CD14-positive monocyte (primary cell): ENCODE data around the gene PARVB. TPM values are rescaled to one million over a fixed set of nuclear protein-coding genes. Genes with fewer than 3 reads are reported as not detected.

Source experiments
- DNase-seq, 3 donors: peaks; one replicate each; pipeline ENCODE4 v3.0.0-alpha.2; 2011 to 2022
- H2AFZ ChIP-seq: 2 replicates; pipeline ENCODE4 v1.6.0; 2012; ENCODE audit warnings: mild to moderate bottlenecking, low read depth, low read length, inconsistent platforms; ENCODE audit not compliant: insufficient read depth, poor library complexity, severe bottlenecking
- H3K27ac ChIP-seq, 2 donors: 1 replicate in 1 of 2; 2 replicates in 1 of 2; pipeline ENCODE4 v1.5.1; 2012 to 2013; ENCODE audit warnings: low read length in 2 of 2, control low read depth in 1 of 2, inconsistent platforms in 1 of 2, low read depth in 1 of 2, mild to moderate bottlenecking in 1 of 2
- H3K27me3 ChIP-seq, 2 donors: one replicate each; pipeline versions ENCODE4 v1.6.0 to v1.6.1; 2011 to 2013; ENCODE audit warnings: low read length in 2 of 2; ENCODE audit not compliant: control insufficient read depth in 2 of 2, insufficient read depth in 2 of 2
- H3K36me3 ChIP-seq, 2 donors: replicated peaks in 1 of 2; 1 replicate in 1 of 2; 2 replicates in 1 of 2; pipeline versions ENCODE4 v1.5.1 to v1.6.1; 2012 to 2013; ENCODE audit warnings: low read length in 2 of 2, control low read depth in 1 of 2, inconsistent platforms in 1 of 2, mild to moderate bottlenecking in 1 of 2; ENCODE audit not compliant: insufficient read depth in 2 of 2, control insufficient read depth in 1 of 2
- H3K4me1 ChIP-seq, 2 donors: 1 replicate in 1 of 2; 2 replicates in 1 of 2; pipeline versions ENCODE4 v1.5.1 to v1.6.1; 2012 to 2013; ENCODE audit warnings: low read length in 2 of 2, control low read depth in 1 of 2, inconsistent platforms in 1 of 2, mild to moderate bottlenecking in 1 of 2, moderate library complexity in 1 of 2; ENCODE audit not compliant: insufficient read depth in 2 of 2, control insufficient read depth in 1 of 2
- H3K4me2 ChIP-seq: replicated peaks from 2 replicates; pipeline ENCODE3; 2012; ENCODE audit warnings: low read length, moderate library complexity, mild to moderate bottlenecking; ENCODE audit not compliant: poor library complexity, severe bottlenecking; ENCODE audit errors: extremely low read depth
- H3K4me3 ChIP-seq, 3 experiments: fragments of 200-600 bp in 1 of 3; sonication (generic) in 1 of 3; replicated peaks in 1 of 3; 1 replicate in 2 of 3; 2 replicates in 1 of 3; pipeline ENCODE4 v1.5.1; 2011 to 2013; ENCODE audit warnings: low read length in 3 of 3, mild to moderate bottlenecking in 3 of 3, control low read depth in 2 of 3, low read depth in 2 of 3, inconsistent platforms in 1 of 3, moderate library complexity in 1 of 3
- H3K79me2 ChIP-seq: 2 replicates; pipeline ENCODE4 v1.6.0; 2012; ENCODE audit warnings: mild to moderate bottlenecking, control low read depth, inconsistent platforms, low read length, moderate library complexity; ENCODE audit not compliant: insufficient read depth
- H3K9ac ChIP-seq: 2 replicates; pipeline ENCODE4 v1.6.0; 2017; ENCODE audit warnings: low read length, mild to moderate bottlenecking; ENCODE audit not compliant: insufficient read depth, poor library complexity, severe bottlenecking
- H3K9me3 ChIP-seq, 2 donors: replicated peaks in 1 of 2; 1 replicate in 1 of 2; 2 replicates in 1 of 2; pipeline versions ENCODE4 v1.5.1 to v1.6.1; 2012 to 2013; ENCODE audit warnings: low read length in 2 of 2, control low read depth in 1 of 2; ENCODE audit not compliant: control insufficient read depth in 1 of 2, insufficient read depth in 1 of 2
- H4K20me1 ChIP-seq: 2 replicates; pipeline ENCODE4 v1.6.0; 2012; ENCODE audit warnings: mild to moderate bottlenecking, low read length, control low read depth, moderate library complexity; ENCODE audit not compliant: insufficient read depth
- H3K27ac Mint-ChIP-seq, 7 donors: one replicate each; pipeline ENCODE4 v1.8.0; 2020; ENCODE audit warnings: mild to moderate bottlenecking in 7 of 7, mixed read lengths in 7 of 7, moderate library complexity in 6 of 7, inconsistent platforms in 2 of 7
- H3K27me3 Mint-ChIP-seq, 3 donors: one replicate each; pipeline ENCODE4 v1.8.0; 2021 to 2022; ENCODE audit warnings: low read depth in 3 of 3, mild to moderate bottlenecking in 3 of 3, mixed read lengths in 3 of 3, moderate library complexity in 3 of 3, inconsistent platforms in 1 of 3
- H3K36me3 Mint-ChIP-seq, 2 donors: one replicate each; pipeline ENCODE4 v1.8.0; 2020; ENCODE audit warnings: mixed read lengths in 2 of 2, inconsistent platforms in 1 of 2, mild to moderate bottlenecking in 1 of 2
- H3K4me1 Mint-ChIP-seq: one replicate; pipeline ENCODE4 v1.8.0; 2020; ENCODE audit warnings: mild to moderate bottlenecking, mixed read lengths
- H3K4me3 Mint-ChIP-seq, 2 donors: one replicate each; pipeline ENCODE4 v1.8.0; 2020; ENCODE audit warnings: mild to moderate bottlenecking in 2 of 2, mixed read lengths in 2 of 2, moderate library complexity in 1 of 2
- H3K9me3 Mint-ChIP-seq, 7 donors: one replicate each; pipeline ENCODE4 v1.8.0; 2020 to 2022; ENCODE audit warnings: mixed read lengths in 7 of 7, mild to moderate bottlenecking in 6 of 7, moderate library complexity in 6 of 7, inconsistent platforms in 2 of 7
- WGBS: methylation state at CpG from one replicate; pipeline ENCODE4 v1.1.5; 2013; ENCODE audit warnings: missing lambda C conversion rate; ENCODE audit not compliant: insufficient coverage; 5-methylcytosine and 5-hydroxymethylcytosine counted together
- intact Hi-C, 2 donors: fragments of 100-400 bp; cut with micrococcal nuclease; formaldehyde crosslinking; loops; one replicate each; pipeline versions ENCODE4 v1.15.0 to v1.15.1; 2023
- polyA plus RNA-seq, 3 donors: library from polyadenylated mRNA; depleted of rRNA in 1 of 3; unstranded in 2 of 3; stranded (reverse) in 1 of 3; fragments of 300-500 nt in 2 of 3; fragments of >200 nt in 1 of 3; fragmentation: Illumina TruSeq in 2 of 3; gene quantifications; 1 replicate in 2 of 3; 2 replicates in 1 of 3; pipeline ENCODE4 v1.2.3, GENCODE V29; 2012 to 2021
- TF ChIP-seq, protein P1 (sequence below): fragments of 200-600 bp; IDR thresholded peaks from one replicate; pipeline ENCODE4 v1.8.0; 2022; ENCODE audit warnings: antibody characterized with exemption, mild to moderate bottlenecking

Gene PARVB
- polyA plus RNA-seq, 3 donors = 13.4 to 38.5 (median 17.9) TPM

GRCh38 chr22:44117746-44118145 is 93.6 kb downstream of the PARVB start:
- peaks cover 0 to 3% of the 10 kb centered on the region in 2 donors for H3K9me3 ChIP-seq

GRCh38 chr22:44118645-44119315 is 94.7 kb downstream of the PARVB start:
- Mint-ChIP-seq H3K36me3 (peaks cover 48 to 49% of the 10 kb centered on the region in 2 donors), H3K27ac (peak overlapping the region in 1 of 7 donors; percentile 31), H3K27me3 (no peaks in the 10 kb centered on the region), H3K4me3 (no peak overlapping the region), H3K4me1 (peaks cover 6% of the 10 kb centered on the region), H3K9me3 (peaks cover 1 to 13% (median 8%) of the 10 kb centered on the region in 7 donors)
- Histone ChIP-seq H3K36me3 (peaks cover 18 to 55% of the 10 kb centered on the region in 2 donors), H4K20me1 (no peaks in the 10 kb centered on the region), H3K27ac (no peak overlapping the region), H3K9me3 (peaks cover 0 to 3% of the 10 kb centered on the region in 2 donors), H3K27me3 (no peaks in the 10 kb centered on the region), H3K4me3 (no peak overlapping the region), H2AFZ (no peak overlapping the region), H3K79me2 (no peaks in the 10 kb centered on the region), H3K4me1 (peaks cover 0 to 4% of the 10 kb centered on the region in 2 donors), H3K4me2 (no peak overlapping the region), H3K9ac (no peak overlapping the region)
- 98% methylated on average over 9 of the region's 12 CpGs for WGBS
- intact Hi-C loops = no loop called here
- TF ChIP-seq, protein P1, sequence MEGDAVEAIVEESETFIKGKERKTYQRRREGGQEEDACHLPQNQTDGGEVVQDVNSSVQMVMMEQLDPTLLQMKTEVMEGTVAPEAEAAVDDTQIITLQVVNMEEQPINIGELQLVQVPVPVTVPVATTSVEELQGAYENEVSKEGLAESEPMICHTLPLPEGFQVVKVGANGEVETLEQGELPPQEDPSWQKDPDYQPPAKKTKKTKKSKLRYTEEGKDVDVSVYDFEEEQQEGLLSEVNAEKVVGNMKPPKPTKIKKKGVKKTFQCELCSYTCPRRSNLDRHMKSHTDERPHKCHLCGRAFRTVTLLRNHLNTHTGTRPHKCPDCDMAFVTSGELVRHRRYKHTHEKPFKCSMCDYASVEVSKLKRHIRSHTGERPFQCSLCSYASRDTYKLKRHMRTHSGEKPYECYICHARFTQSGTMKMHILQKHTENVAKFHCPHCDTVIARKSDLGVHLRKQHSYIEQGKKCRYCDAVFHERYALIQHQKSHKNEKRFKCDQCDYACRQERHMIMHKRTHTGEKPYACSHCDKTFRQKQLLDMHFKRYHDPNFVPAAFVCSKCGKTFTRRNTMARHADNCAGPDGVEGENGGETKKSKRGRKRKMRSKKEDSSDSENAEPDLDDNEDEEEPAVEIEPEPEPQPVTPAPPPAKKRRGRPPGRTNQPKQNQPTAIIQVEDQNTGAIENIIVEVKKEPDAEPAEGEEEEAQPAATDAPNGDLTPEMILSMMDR = no peak
- no peak for DNase-seq

More at GRCh38 chr22:44117746-44118145, 93.6 kb downstream of the PARVB start:
- no peaks in the 10 kb centered on the region for H4K20me1 ChIP-seq
- H3K4me3 Mint-ChIP-seq = no peak overlapping the region
- no peak for DNase-seq
- H3K27ac Mint-ChIP-seq = no peak overlapping the region
- H3K27me3 Mint-ChIP-seq = no peaks in the 10 kb centered on the region
- peaks cover 43% of the 10 kb centered on the region in 2 donors for H3K36me3 Mint-ChIP-seq
- H2AFZ ChIP-seq = no peak overlapping the region
- H3K4me3 ChIP-seq = no peak overlapping the region
- H3K9me3 Mint-ChIP-seq = peaks cover 1 to 13% (median 8%) of the 10 kb centered on the region in 7 donors
- intact Hi-C loops = no loop called here
- no peak overlapping the region for H3K27ac ChIP-seq
- TF ChIP-seq, protein P1 = no peak
- no peak overlapping the region for H3K9ac ChIP-seq
- 83% methylated on average over 1 of the region's 3 CpGs for WGBS
- H3K36me3 ChIP-seq = peaks cover 18 to 50% of the 10 kb centered on the region in 2 donors
- H3K4me2 ChIP-seq = no peak overlapping the region
- H3K4me1 ChIP-seq = peaks cover 0 to 4% of the 10 kb centered on the region in 2 donors
- peaks cover 6% of the 10 kb centered on the region for H3K4me1 Mint-ChIP-seq
- H3K27me3 ChIP-seq = no peaks in the 10 kb centered on the region
- H3K79me2 ChIP-seq = no peaks in the 10 kb centered on the region
